ENCODE data around the gene PAPPA.
A peak's percentile ranks its signal among the peaks of the same experiment; 100 is the strongest.

DNA sequence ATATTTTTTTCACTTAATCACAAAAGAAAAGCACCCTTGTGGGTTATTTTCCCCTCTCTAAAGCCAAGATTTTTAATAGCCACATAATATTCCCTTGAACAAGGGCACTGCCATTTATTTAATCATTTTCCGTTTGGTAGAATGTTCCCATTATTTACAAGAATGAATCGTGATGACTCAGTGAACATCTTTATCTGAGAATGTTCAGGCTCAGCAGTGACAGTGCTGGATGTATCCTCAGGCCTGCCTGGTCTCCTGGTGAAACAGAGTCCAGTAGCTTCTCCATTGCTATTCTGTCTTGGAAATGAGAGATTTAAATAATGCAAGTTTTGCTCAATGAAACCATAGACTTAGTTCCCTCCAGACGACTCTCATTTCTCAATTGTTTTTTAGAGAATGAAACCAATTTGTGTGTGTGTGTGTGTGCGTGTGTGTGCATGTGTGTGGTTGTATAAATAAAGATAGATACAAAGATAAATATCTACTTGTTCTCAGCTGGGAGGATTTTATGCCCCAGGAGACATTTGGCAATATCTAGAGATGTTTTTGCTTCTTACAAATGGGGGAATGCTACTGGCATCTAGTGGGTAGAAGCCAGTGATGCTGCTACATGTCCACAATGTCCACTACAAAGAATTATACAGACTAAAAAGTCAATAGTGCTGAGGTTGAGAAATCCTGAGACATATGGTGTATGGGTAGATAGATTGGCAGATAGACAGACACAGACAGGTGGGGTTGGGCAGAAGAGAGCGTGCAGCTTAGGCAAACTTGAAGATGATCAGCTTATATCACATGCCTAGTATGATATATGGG, 55.0 kb downstream of the PAPPA start:
- TF ChIP-seq, protein P1, sequence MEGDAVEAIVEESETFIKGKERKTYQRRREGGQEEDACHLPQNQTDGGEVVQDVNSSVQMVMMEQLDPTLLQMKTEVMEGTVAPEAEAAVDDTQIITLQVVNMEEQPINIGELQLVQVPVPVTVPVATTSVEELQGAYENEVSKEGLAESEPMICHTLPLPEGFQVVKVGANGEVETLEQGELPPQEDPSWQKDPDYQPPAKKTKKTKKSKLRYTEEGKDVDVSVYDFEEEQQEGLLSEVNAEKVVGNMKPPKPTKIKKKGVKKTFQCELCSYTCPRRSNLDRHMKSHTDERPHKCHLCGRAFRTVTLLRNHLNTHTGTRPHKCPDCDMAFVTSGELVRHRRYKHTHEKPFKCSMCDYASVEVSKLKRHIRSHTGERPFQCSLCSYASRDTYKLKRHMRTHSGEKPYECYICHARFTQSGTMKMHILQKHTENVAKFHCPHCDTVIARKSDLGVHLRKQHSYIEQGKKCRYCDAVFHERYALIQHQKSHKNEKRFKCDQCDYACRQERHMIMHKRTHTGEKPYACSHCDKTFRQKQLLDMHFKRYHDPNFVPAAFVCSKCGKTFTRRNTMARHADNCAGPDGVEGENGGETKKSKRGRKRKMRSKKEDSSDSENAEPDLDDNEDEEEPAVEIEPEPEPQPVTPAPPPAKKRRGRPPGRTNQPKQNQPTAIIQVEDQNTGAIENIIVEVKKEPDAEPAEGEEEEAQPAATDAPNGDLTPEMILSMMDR (conservative IDR thresholded peaks at IDR 0.05), result 0 out of 2 replicates have a peak, but pooled peaks have one; percentile 21
- no peak for TF ChIP-seq EZH2 (IDR thresholded peaks at IDR 0.05; ENCODE audit: low read depth)

All from PC-9 (cell line).